Measurements from ENCODE around the gene KIAA0513.
"Not testable (repeated sequence)": the region's sequence is repeated elsewhere in the genome, so short reads cannot be mapped to it uniquely, and the experiment has no call there.

The KIAA0513 gene

GRCh38 chr16:85052536-85052935, 24.9 kb downstream of the KIAA0513 start:
- TF ChIP-seq CTCF (conservative IDR thresholded peaks at IDR 0.05) (no peak), ZFX (IDR thresholded peaks at IDR 0.05) (no peak)
- no peak overlapping the region for H3K27ac ChIP-seq

GRCh38 chr16:85054321-85054720, 26.7 kb downstream of the KIAA0513 start:
- not testable (repeated sequence) for H3K27ac ChIP-seq

GRCh38 chr16:85054948-85055492, 27.4 kb downstream of the KIAA0513 start:
- no peak for TF ChIP-seq CTCF (conservative IDR thresholded peaks at IDR 0.05)
- no peak for TF ChIP-seq ZFX (IDR thresholded peaks at IDR 0.05)
- H3K27ac ChIP-seq, result no peak overlapping the region

- TF ChIP-seq ZFX (IDR thresholded peaks at IDR 0.05) (no peak), CTCF (conservative IDR thresholded peaks at IDR 0.05) (no peak)
- H3K27ac ChIP-seq, result no peak overlapping the region
Observed at GRCh38 chr16:85055493-85056210, 28.1 kb downstream of the KIAA0513 start.

GRCh38 chr16:85056211-85056748, 28.7 kb downstream of the KIAA0513 start:
- TF ChIP-seq ZFX (IDR thresholded peaks at IDR 0.05), result no peak
- no peak overlapping the region for H3K27ac ChIP-seq

- no peak overlapping the region for H3K27ac ChIP-seq
- TF ChIP-seq ZFX (IDR thresholded peaks at IDR 0.05) (no peak), CTCF (conservative IDR thresholded peaks at IDR 0.05) (no peak; the same call in 1 of the 2 replicates)
Observed at GRCh38 chr16:85057212-85057889, 29.8 kb downstream of the KIAA0513 start.

GRCh38 chr16:85057948-85058347, 30.4 kb downstream of the KIAA0513 start:
- no peak for TF ChIP-seq CTCF (conservative IDR thresholded peaks at IDR 0.05)
- no peak for TF ChIP-seq ZFX (IDR thresholded peaks at IDR 0.05)
- H3K27ac ChIP-seq, result no peak overlapping the region

GRCh38 chr16:85058909-85059308, 31.3 kb downstream of the KIAA0513 start:
- TF ChIP-seq ZFX (IDR thresholded peaks at IDR 0.05) (no peak), CTCF (conservative IDR thresholded peaks at IDR 0.05) (no peak)
- no peak overlapping the region for H3K27ac ChIP-seq
